ENCODE results near the gene SBNO2. TPM values are rescaled to one million over a fixed set of nuclear protein-coding genes. Genes with fewer than 3 reads are reported as not detected.
A peak's percentile ranks its signal among the peaks of the same experiment; 100 is the strongest.

The SBNO2 gene
- total and polyA plus RNA-seq, 7 experiments from 2014 or later = 1.7 to 137 (median 93.5) TPM

- Histone ChIP-seq H3K9me3 (ENCODE audit: control insufficient read depth in 2 of 3, low read length in 3 of 3) (no peaks in the 10 kb centered on the region), H3K4me1 (ENCODE audit: control insufficient read depth in 2 of 2, insufficient read depth in 2 of 2, low read length in 2 of 2) (peaks cover 13 to 18% of the 10 kb centered on the region in 2 donors), H3K27ac (ENCODE audit: low read depth, low read length) (peak within 1 kb of the TSS; percentile 100), H3K36me3 (ENCODE audit: control insufficient read depth in 2 of 3, insufficient read depth in 3 of 3, low read length in 3 of 3) (peaks cover 0 to 29% (median 0%) of the 10 kb centered on the region in 3 experiments), H3K27me3 (ENCODE audit: control insufficient read depth in 2 of 2, insufficient read depth in 2 of 2, low read length in 2 of 2) (no peaks in the 10 kb centered on the region), H3K4me3 (ENCODE audit: low read length) (peak within 1 kb of the TSS; percentile 79)
- H3K4me3 Mint-ChIP-seq = peak within 1 kb of the TSS; percentile 66 to 82 (median 78)
- ATAC-seq (peak; percentile 91), DNase-seq (peak; percentile 90 to 98 (median 95))
- intact Hi-C loops (cut with micrococcal nuclease) = loop anchor here (1.0 to 5.0 kb wide), 10 partner anchors 9 to 179 kb away; partner anchors contain the start of genes POLR2E (in 2 of the 2), ARHGAP45 (in 1 of the 2), CIRBP (in 1 of the 2) and RNU6-2 (in 1 of the 2)
- peaks cover 0 to 11% (median 0%) of the 10 kb centered on the region in 5 donors for H3K36me3 Mint-ChIP-seq
- H3K27ac Mint-ChIP-seq = peak within 1 kb of the TSS; percentile 79 to 96 (median 93)
- no peaks in the 10 kb centered on the region for H3K27me3 Mint-ChIP-seq
- H3K9me3 Mint-ChIP-seq = peaks cover 0 to 4% (median 0%) of the 10 kb centered on the region in 11 donors
- ChIA-PET POLR2A (interaction anchor here (0.6 to 38.6 kb wide), 12 partner anchors 10 to 165 kb away, joined by 3 to 2022 read pairs (median 5); partner anchors contain the start of genes ARHGAP45, CIRBP and RNU6-2), CTCF (interaction anchor here (1.5 kb wide), 2 partner anchors 28 to 33 kb away, joined by 3 to 5 read pairs; no protein-coding TSS in a partner anchor)
- H3K4me1 Mint-ChIP-seq = peaks cover 17 to 48% (median 36%) of the 10 kb centered on the region in 7 donors
Measured at GRCh38 chr19:1103708-1104310, 70.3 kb downstream of the SBNO2 start, which contains the start of gene GPX4. Gene GPX4 (plus strand): TSS chr19:1103994. CDS start chr19:1104044, 50 bp downstream.

- H3K27ac Mint-ChIP-seq = peak overlapping the region; percentile 79 to 96 (median 93)
- peak overlapping the region; percentile 60 for H3K4me3 ChIP-seq (ENCODE audit: low read length)
- intact Hi-C loops (cut with micrococcal nuclease) = loop anchor here (1.0 to 5.0 kb wide), 8 partner anchors 8 to 178 kb away; partner anchors contain the start of genes POLR2E (in 2 of the 2), ARHGAP45 (in 1 of the 2), CIRBP (in 1 of the 2) and RNU6-2 (in 1 of the 2)
- H3K4me1 ChIP-seq (ENCODE audit: control insufficient read depth in 2 of 2, insufficient read depth in 2 of 2, low read length in 2 of 2) = peaks cover 13 to 18% of the 10 kb centered on the region in 2 donors
- H3K27me3 ChIP-seq (ENCODE audit: control insufficient read depth in 2 of 2, insufficient read depth in 2 of 2, low read length in 2 of 2) = no peaks in the 10 kb centered on the region
- H3K27ac ChIP-seq (ENCODE audit: low read depth, low read length) = peak overlapping the region; percentile 79
- peaks cover 0 to 13% (median 0%) of the 10 kb centered on the region in 5 donors for H3K36me3 Mint-ChIP-seq
- peaks cover 0 to 26% (median 0%) of the 10 kb centered on the region in 3 experiments for H3K36me3 ChIP-seq (ENCODE audit: control insufficient read depth in 2 of 3, insufficient read depth in 3 of 3, low read length in 3 of 3)
- ChIA-PET CTCF (interaction anchor here (0.6 to 1.5 kb wide), 4 partner anchors 19 to 96 kb away, joined by 3 to 5 read pairs (median 4); no protein-coding TSS in a partner anchor), POLR2A (interaction anchor here (0.7 to 38.6 kb wide), 14 partner anchors 9 to 166 kb away, joined by 3 to 2022 read pairs (median 5); partner anchors contain the start of genes ARHGAP45, CIRBP and RNU6-2)
- H3K27me3 Mint-ChIP-seq = no peaks in the 10 kb centered on the region
- H3K9me3 Mint-ChIP-seq = peaks cover 0 to 6% (median 0%) of the 10 kb centered on the region in 11 donors
- peak overlapping the region; percentile 66 to 81 (median 75) for H3K4me3 Mint-ChIP-seq
- ATAC-seq (no peak), DNase-seq (peak in 1 of 9 donors; percentile 52)
- no peaks in the 10 kb centered on the region for H3K9me3 ChIP-seq (ENCODE audit: control insufficient read depth in 2 of 3, low read length in 3 of 3)
- H3K4me1 Mint-ChIP-seq = peaks cover 20 to 54% (median 39%) of the 10 kb centered on the region in 7 donors
Measured at GRCh38 chr19:1103132-1103707, 70.8 kb downstream of the SBNO2 start.

GRCh38 chr19:1102407-1103131 lies 71.5 kb downstream of the SBNO2 start:
- POLR2A ChIA-PET = interaction anchor here (0.5 to 38.6 kb wide), 15 partner anchors 8 to 167 kb away, joined by 3 to 2022 read pairs (median 5); partner anchors contain the start of genes ABCA7, ARHGAP45 and CIRBP
- Histone ChIP-seq H3K27ac (ENCODE audit: low read depth, low read length) (peak overlapping the region; percentile 79), H3K4me1 (ENCODE audit: control insufficient read depth in 2 of 2, insufficient read depth in 2 of 2, low read length in 2 of 2) (peaks cover 13 to 18% of the 10 kb centered on the region in 2 donors), H3K4me3 (ENCODE audit: low read length) (no peak overlapping the region), H3K27me3 (ENCODE audit: control insufficient read depth in 2 of 2, insufficient read depth in 2 of 2, low read length in 2 of 2) (no peaks in the 10 kb centered on the region), H3K36me3 (ENCODE audit: control insufficient read depth in 2 of 3, insufficient read depth in 3 of 3, low read length in 3 of 3) (peaks cover 0 to 23% (median 0%) of the 10 kb centered on the region in 3 experiments), H3K9me3 (ENCODE audit: control insufficient read depth in 2 of 3, low read length in 3 of 3) (no peaks in the 10 kb centered on the region)
- Mint-ChIP-seq H3K27me3 (no peaks in the 10 kb centered on the region), H3K36me3 (peaks cover 0 to 13% (median 0%) of the 10 kb centered on the region in 5 donors), H3K9me3 (peaks cover 0 to 6% (median 0%) of the 10 kb centered on the region in 11 donors), H3K4me3 (peak overlapping the region; percentile 29 to 81 (median 74)), H3K27ac (peak overlapping the region; percentile 79 to 96 (median 93)), H3K4me1 (peaks cover 20 to 59% (median 45%) of the 10 kb centered on the region in 7 donors)
- intact Hi-C loops (cut with micrococcal nuclease) = loop anchor here (1.0 to 5.0 kb wide), 8 partner anchors 7 to 177 kb away; partner anchors contain the start of genes POLR2E (in 2 of the 2), ARHGAP45 (in 1 of the 2), CIRBP (in 1 of the 2) and RNU6-2 (in 1 of the 2)
- DNase-seq (peak in 1 of 9 donors; percentile 77), ATAC-seq (no peak)
- CTCF ChIA-PET = interaction anchor here (0.6 to 1.5 kb wide), 5 partner anchors 18 to 96 kb away, joined by 3 to 5 read pairs (median 3); partner anchors contain the start of gene ARHGAP45

GRCh38 chr19:1101337-1101698 lies 72.8 kb downstream of the SBNO2 start:
- Mint-ChIP-seq H3K36me3 (peaks cover 0 to 10% (median 0%) of the 10 kb centered on the region in 5 donors), H3K9me3 (peaks cover 0 to 6% (median 0%) of the 10 kb centered on the region in 11 donors), H3K27ac (peak overlapping the region; percentile 73 to 96 (median 85)), H3K4me3 (peak overlapping the region; percentile 52 to 81 (median 60)), H3K4me1 (peaks cover 20 to 61% (median 44%) of the 10 kb centered on the region in 7 donors), H3K27me3 (no peaks in the 10 kb centered on the region)
- POLR2A ChIA-PET = interaction anchor here (0.8 to 38.6 kb wide), 4 partner anchors 28 to 167 kb away, joined by 3 to 2022 read pairs (median 5); partner anchors contain the start of genes ARHGAP45 and CIRBP
- CTCF ChIA-PET = interaction anchor here (0.9 to 1.3 kb wide), 4 partner anchors 10 to 37 kb away, joined by 3 read pairs; partner anchors contain the start of gene ARHGAP45
- Histone ChIP-seq H3K4me3 (ENCODE audit: low read length) (peak overlapping the region; percentile 38), H3K27ac (ENCODE audit: low read depth, low read length) (peak overlapping the region; percentile 68), H3K27me3 (ENCODE audit: control insufficient read depth in 2 of 2, insufficient read depth in 2 of 2, low read length in 2 of 2) (no peaks in the 10 kb centered on the region), H3K4me1 (ENCODE audit: control insufficient read depth in 2 of 2, insufficient read depth in 2 of 2, low read length in 2 of 2) (peaks cover 13 to 20% of the 10 kb centered on the region in 2 donors), H3K36me3 (ENCODE audit: control insufficient read depth in 2 of 3, insufficient read depth in 3 of 3, low read length in 3 of 3) (peaks cover 0 to 10% (median 0%) of the 10 kb centered on the region in 3 experiments), H3K9me3 (ENCODE audit: control insufficient read depth in 2 of 3, low read length in 3 of 3) (no peaks in the 10 kb centered on the region)
- intact Hi-C loops (cut with micrococcal nuclease) = loop anchor here in 1 of 2 donors (5.0 kb wide), 1 partner anchor 34 kb away; the partner anchor contains the start of gene ARHGAP45
- DNase-seq (no peak), ATAC-seq (no peak)

- Histone ChIP-seq H3K27me3 (ENCODE audit: control insufficient read depth in 2 of 2, insufficient read depth in 2 of 2, low read length in 2 of 2) (no peaks in the 10 kb centered on the region), H3K9me3 (ENCODE audit: control insufficient read depth in 2 of 3, low read length in 3 of 3) (no peaks in the 10 kb centered on the region), H3K27ac (ENCODE audit: low read depth, low read length) (no peak overlapping the region), H3K36me3 (ENCODE audit: control insufficient read depth in 2 of 3, insufficient read depth in 3 of 3, low read length in 3 of 3) (peaks cover 0 to 8% (median 0%) of the 10 kb centered on the region in 3 experiments), H3K4me1 (ENCODE audit: control insufficient read depth in 2 of 2, insufficient read depth in 2 of 2, low read length in 2 of 2) (peaks cover 26 to 38% of the 10 kb centered on the region in 2 donors), H3K4me3 (ENCODE audit: low read length) (no peak overlapping the region)
- ChIA-PET CTCF (no interaction called here), POLR2A (interaction anchor here (1.3 to 38.6 kb wide), 2 partner anchors 25 to 171 kb away, joined by 4 to 2022 read pairs; partner anchors contain the start of genes ARHGAP45 and CIRBP)
- intact Hi-C loops (cut with micrococcal nuclease) = no loop called here
- no peak for ATAC-seq
- no peak for DNase-seq
- H3K4me3 Mint-ChIP-seq = peak overlapping the region in 6 of 10 donors; percentile 13 to 56 (median 42)
- peaks cover 0 to 6% (median 0%) of the 10 kb centered on the region in 11 donors for H3K9me3 Mint-ChIP-seq
- peaks cover 0 to 13% (median 0%) of the 10 kb centered on the region in 5 donors for H3K36me3 Mint-ChIP-seq
- peaks cover 20 to 75% (median 57%) of the 10 kb centered on the region in 7 donors for H3K4me1 Mint-ChIP-seq
- H3K27me3 Mint-ChIP-seq = no peaks in the 10 kb centered on the region
- H3K27ac Mint-ChIP-seq = peak overlapping the region in 8 of 9 donors; percentile 38 to 91 (median 69)
Measured at GRCh38 chr19:1098177-1099051, 75.7 kb downstream of the SBNO2 start.

Measured in naive thymus-derived CD4-positive, alpha-beta T cell (primary cell).